Neural cell (in vitro differentiated cells): ENCODE results near the gene ARHGEF7. TPM values are rescaled to one million over a fixed set of nuclear protein-coding genes. Genes with fewer than 3 reads are reported as not detected.

Source experiments
- H2AFZ ChIP-seq: fragments of 200-600, 300-800 bp; sonication (generic), shearing (Covaris generic); 2 replicates; pipeline ENCODE4 v1.6.0; 2014; ENCODE audit warnings: low read depth, mild to moderate bottlenecking, antibody characterized with exemption, low read length, moderate library complexity
- H3F3A ChIP-seq: fragments of 200-600 bp; shearing (Covaris generic); 2 replicates; pipeline ENCODE4 v1.6.1; 2016; ENCODE audit warnings: mild to moderate bottlenecking, moderate library complexity, mixed read lengths, antibody characterized with exemption, low read length; ENCODE audit not compliant: insufficient read depth, poor library complexity, severe bottlenecking
- H3K27ac ChIP-seq: fragments of 200-600, 300-800 bp; sonication (generic), shearing (Covaris generic); 2 replicates; pipeline ENCODE4 v1.5.1; 2014; ENCODE audit warnings: mild to moderate bottlenecking, low read length, moderate library complexity
- H3K27me3 ChIP-seq: fragments of 300-800, 200-600 bp; sonication (generic), shearing (Covaris generic); 2 replicates; pipeline ENCODE4 v1.6.0; 2014; ENCODE audit warnings: mild to moderate bottlenecking, low read depth, low read length, moderate library complexity; ENCODE audit not compliant: insufficient read depth
- H3K36me3 ChIP-seq: fragments of 300-800, 200-600 bp; sonication (generic), shearing (Covaris generic); 2 replicates; pipeline ENCODE4 v1.5.1; 2014; ENCODE audit warnings: mild to moderate bottlenecking, antibody characterized with exemption, low read length, moderate library complexity; ENCODE audit not compliant: insufficient read depth
- H3K4me2 ChIP-seq: fragments of 300-800, 200-600 bp; sonication (generic), shearing (Covaris generic); 2 replicates; pipeline ENCODE4 v1.6.0; 2014; ENCODE audit warnings: mild to moderate bottlenecking, low read length
- H3K4me3 ChIP-seq: fragments of 300-800, 200-600 bp; sonication (generic), shearing (Covaris generic); 2 replicates; pipeline ENCODE4 v1.5.1; 2014; ENCODE audit warnings: mild to moderate bottlenecking, low read length, moderate library complexity
- H3K79me2 ChIP-seq: fragments of 200-600 bp; shearing (Covaris generic); replicated peaks from 2 replicates; pipeline ENCODE4 v1.6.0; 2014; ENCODE audit warnings: mild to moderate bottlenecking, low read length, moderate library complexity; ENCODE audit not compliant: insufficient read depth
- H3K9ac ChIP-seq: fragments of 300-800, 200-600 bp; sonication (generic), shearing (Covaris generic); 2 replicates; pipeline ENCODE4 v1.6.1; 2016; ENCODE audit warnings: mild to moderate bottlenecking, low read length, mixed read lengths
- H3K9me2 ChIP-seq: fragments of 200-600 bp; shearing (Covaris generic); 2 replicates; pipeline ENCODE4 v1.6.1; 2016; ENCODE audit warnings: mild to moderate bottlenecking, low read length, mixed read lengths; ENCODE audit not compliant: insufficient read depth
- H3K9me3 ChIP-seq: fragments of 200-600, 300-800 bp; sonication (generic), shearing (Covaris generic); 2 replicates; pipeline ENCODE4 v1.6.1; 2016; ENCODE audit warnings: mild to moderate bottlenecking, mixed run types, low read length, moderate library complexity, mixed read lengths
- H4K20me1 ChIP-seq: fragments of 200-600 bp; shearing (Covaris generic); 2 replicates; pipeline ENCODE4 v1.6.1; 2016; ENCODE audit warnings: mild to moderate bottlenecking, mixed run types; ENCODE audit not compliant: insufficient read depth
- EP300 ChIP-seq: fragments of 450-650 bp; conservative IDR thresholded peaks from 2 replicates; pipeline ENCODE4 v1.6.1; 2014; ENCODE audit warnings: antibody characterized with exemption, mild to moderate bottlenecking, moderate library complexity; ENCODE audit not compliant: poor library complexity, severe bottlenecking
- EZH2 ChIP-seq: fragments of 200-600, 300-800 bp; shearing (Covaris generic), sonication (generic); IDR thresholded peaks from 2 replicates; pipeline ENCODE4 v1.6.1; 2014; ENCODE audit warnings: antibody characterized with exemption, low read length, borderline replicate concordance, mild to moderate bottlenecking; ENCODE audit not compliant: insufficient read depth, poor library complexity, severe bottlenecking
- MXI1 ChIP-seq: fragments of 450-650 bp; conservative IDR thresholded peaks from 2 replicates; pipeline ENCODE4 v1.6.1; 2014; ENCODE audit warnings: antibody characterized with exemption, mild to moderate bottlenecking; ENCODE audit not compliant: poor library complexity, severe bottlenecking
- POLR2AphosphoS5 ChIP-seq: IDR thresholded peaks from 2 replicates; pipeline ENCODE4 v1.6.1; 2012
- RAD21 ChIP-seq: fragments of 450-650 bp; conservative IDR thresholded peaks from 2 replicates; pipeline ENCODE4 v1.6.1; 2014; ENCODE audit warnings: antibody characterized with exemption, mild to moderate bottlenecking, moderate library complexity
- SMC3 ChIP-seq: fragments of 450-650 bp; conservative IDR thresholded peaks from 2 replicates; pipeline ENCODE4 v1.6.1; 2014; ENCODE audit warnings: antibody characterized with exemption, mild to moderate bottlenecking, moderate library complexity; ENCODE audit not compliant: poor library complexity
- TAF1 ChIP-seq: IDR thresholded peaks from 2 replicates; pipeline ENCODE4 v1.6.1; 2012; ENCODE audit warnings: low read depth
- polyA plus RNA-seq: library from polyadenylated mRNA; depleted of rRNA; stranded (reverse); fragments of >200 nt; gene quantifications from 2 replicates; pipeline ENCODE4 v1.2.3, GENCODE V29; 2014
- TF ChIP-seq, protein P1 (sequence below): IDR thresholded peaks from 2 replicates; pipeline ENCODE4 v1.6.1; 2012; ENCODE audit warnings: borderline replicate concordance
- TF ChIP-seq, protein P2 (sequence below): fragments of 450-650 bp; IDR thresholded peaks from 2 replicates; pipeline ENCODE4 v1.5.1; 2014; ENCODE audit warnings: antibody characterized with exemption, mild to moderate bottlenecking, moderate library complexity; ENCODE audit not compliant: poor library complexity, severe bottlenecking

Gene ARHGEF7
- polyA plus RNA-seq, 1 donor from 2014 or later: 155 TPM

DNA sequence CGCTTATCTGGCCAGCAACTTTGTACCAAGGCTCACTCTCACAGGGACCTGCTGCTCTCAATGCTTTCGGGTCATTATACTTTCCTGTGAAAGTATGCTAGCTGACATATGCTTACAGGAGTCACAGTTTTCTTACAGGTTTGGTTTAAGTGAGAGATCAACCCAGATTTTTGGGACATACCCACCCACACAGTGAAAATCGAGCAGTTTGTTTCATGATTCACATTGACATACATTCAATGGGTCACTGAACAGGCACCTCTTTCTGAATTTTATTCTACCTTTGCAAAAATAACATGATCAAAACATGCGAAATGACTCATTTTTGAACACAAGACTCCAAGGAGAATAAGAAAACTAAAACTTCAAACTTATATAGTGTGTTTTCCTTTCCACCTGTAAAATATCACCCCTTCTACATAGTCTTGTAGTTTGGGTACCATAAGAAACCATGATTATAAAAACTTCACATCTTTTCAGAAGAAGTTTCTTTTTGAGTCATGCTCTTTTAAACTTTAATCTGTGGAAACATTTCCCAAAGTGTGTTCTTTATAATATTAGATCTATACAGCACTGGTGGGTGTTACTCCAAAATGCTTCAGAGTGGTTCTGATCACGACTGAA lies 161.0 kb downstream of the ARHGEF7 start:
- Histone ChIP-seq H3K9ac (no peak overlapping the region), H2AFZ (no peak overlapping the region), H3K9me2 (no peaks in the 10 kb centered on the region), H3F3A (no peaks in the 10 kb centered on the region), H3K27ac (no peak overlapping the region), H3K4me2 (no peak overlapping the region), H4K20me1 (no peaks in the 10 kb centered on the region), H3K27me3 (no peaks in the 10 kb centered on the region), H3K9me3 (no peaks in the 10 kb centered on the region), H3K4me3 (no peak overlapping the region), H3K36me3 (no peaks in the 10 kb centered on the region), H3K79me2 (no peaks in the 10 kb centered on the region)
- TF ChIP-seq SMC3: no peak
- no peak for TF ChIP-seq EZH2
- TF ChIP-seq, protein P1, sequence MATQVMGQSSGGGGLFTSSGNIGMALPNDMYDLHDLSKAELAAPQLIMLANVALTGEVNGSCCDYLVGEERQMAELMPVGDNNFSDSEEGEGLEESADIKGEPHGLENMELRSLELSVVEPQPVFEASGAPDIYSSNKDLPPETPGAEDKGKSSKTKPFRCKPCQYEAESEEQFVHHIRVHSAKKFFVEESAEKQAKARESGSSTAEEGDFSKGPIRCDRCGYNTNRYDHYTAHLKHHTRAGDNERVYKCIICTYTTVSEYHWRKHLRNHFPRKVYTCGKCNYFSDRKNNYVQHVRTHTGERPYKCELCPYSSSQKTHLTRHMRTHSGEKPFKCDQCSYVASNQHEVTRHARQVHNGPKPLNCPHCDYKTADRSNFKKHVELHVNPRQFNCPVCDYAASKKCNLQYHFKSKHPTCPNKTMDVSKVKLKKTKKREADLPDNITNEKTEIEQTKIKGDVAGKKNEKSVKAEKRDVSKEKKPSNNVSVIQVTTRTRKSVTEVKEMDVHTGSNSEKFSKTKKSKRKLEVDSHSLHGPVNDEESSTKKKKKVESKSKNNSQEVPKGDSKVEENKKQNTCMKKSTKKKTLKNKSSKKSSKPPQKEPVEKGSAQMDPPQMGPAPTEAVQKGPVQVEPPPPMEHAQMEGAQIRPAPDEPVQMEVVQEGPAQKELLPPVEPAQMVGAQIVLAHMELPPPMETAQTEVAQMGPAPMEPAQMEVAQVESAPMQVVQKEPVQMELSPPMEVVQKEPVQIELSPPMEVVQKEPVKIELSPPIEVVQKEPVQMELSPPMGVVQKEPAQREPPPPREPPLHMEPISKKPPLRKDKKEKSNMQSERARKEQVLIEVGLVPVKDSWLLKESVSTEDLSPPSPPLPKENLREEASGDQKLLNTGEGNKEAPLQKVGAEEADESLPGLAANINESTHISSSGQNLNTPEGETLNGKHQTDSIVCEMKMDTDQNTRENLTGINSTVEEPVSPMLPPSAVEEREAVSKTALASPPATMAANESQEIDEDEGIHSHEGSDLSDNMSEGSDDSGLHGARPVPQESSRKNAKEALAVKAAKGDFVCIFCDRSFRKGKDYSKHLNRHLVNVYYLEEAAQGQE: no peak
- TF ChIP-seq POLR2AphosphoS5: no peak
- no peak for TF ChIP-seq TAF1
- TF ChIP-seq EP300: no peak

DNA sequence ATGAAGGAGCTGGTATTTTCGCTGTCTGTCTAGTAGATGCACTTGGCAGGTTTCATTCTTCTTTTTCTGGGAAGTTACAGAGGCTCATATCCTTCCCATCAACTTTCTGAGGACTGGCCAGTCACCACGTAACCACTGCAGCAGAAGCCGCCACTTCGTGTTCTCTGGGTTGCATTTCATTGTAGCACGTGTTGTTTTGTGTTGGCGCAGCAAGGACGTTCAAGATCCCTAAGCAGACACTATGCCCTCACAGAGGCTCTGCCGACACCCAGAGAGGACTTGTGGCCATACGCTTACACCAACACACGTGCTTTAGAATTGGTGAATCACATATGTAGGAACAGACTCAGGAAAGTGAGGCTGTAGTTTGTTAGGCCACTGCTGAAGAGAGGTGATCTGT lies 163.1 kb downstream of the ARHGEF7 start:
- no peak overlapping the region for H3K9ac ChIP-seq
- no peak overlapping the region for H3K4me3 ChIP-seq
- H3K36me3 ChIP-seq: peaks cover 3% of the 10 kb centered on the region
- H3K79me2 ChIP-seq: no peaks in the 10 kb centered on the region
- H3K4me2 ChIP-seq: no peak overlapping the region
- no peaks in the 10 kb centered on the region for H4K20me1 ChIP-seq
- H3K27me3 ChIP-seq: no peaks in the 10 kb centered on the region
- no peak overlapping the region for H3K27ac ChIP-seq
- no peak overlapping the region for H2AFZ ChIP-seq
- no peaks in the 10 kb centered on the region for H3K9me3 ChIP-seq
- no peaks in the 10 kb centered on the region for H3F3A ChIP-seq
- no peaks in the 10 kb centered on the region for H3K9me2 ChIP-seq
- TF ChIP-seq MXI1 (no peak), TAF1 (no peak), SMC3 (no peak), POLR2AphosphoS5 (no peak), EP300 (no peak), EZH2 (no peak), RAD21 (no peak)
- TF ChIP-seq, protein P1: no peak
- TF ChIP-seq, protein P2, sequence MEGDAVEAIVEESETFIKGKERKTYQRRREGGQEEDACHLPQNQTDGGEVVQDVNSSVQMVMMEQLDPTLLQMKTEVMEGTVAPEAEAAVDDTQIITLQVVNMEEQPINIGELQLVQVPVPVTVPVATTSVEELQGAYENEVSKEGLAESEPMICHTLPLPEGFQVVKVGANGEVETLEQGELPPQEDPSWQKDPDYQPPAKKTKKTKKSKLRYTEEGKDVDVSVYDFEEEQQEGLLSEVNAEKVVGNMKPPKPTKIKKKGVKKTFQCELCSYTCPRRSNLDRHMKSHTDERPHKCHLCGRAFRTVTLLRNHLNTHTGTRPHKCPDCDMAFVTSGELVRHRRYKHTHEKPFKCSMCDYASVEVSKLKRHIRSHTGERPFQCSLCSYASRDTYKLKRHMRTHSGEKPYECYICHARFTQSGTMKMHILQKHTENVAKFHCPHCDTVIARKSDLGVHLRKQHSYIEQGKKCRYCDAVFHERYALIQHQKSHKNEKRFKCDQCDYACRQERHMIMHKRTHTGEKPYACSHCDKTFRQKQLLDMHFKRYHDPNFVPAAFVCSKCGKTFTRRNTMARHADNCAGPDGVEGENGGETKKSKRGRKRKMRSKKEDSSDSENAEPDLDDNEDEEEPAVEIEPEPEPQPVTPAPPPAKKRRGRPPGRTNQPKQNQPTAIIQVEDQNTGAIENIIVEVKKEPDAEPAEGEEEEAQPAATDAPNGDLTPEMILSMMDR: no peak
